Activated effector memory CD4-positive, alpha-beta T cell treated with anti-CD3 and anti-CD28 coated beads, Interleukin-2, amount 50 U/mL, for 16 hours (primary cell): ENCODE data around the gene SETBP1.

Experiments
- DNase-seq: peaks from one replicate; pipeline ENCODE4 v3.0.0-alpha.2; 2020

Gene SETBP1

GRCh38 chr18:44733069-44733753 is 52.5 kb downstream of the SETBP1 start:
- no peak for DNase-seq

- no peak for DNase-seq
Measured at GRCh38 chr18:44733754-44734465, 53.2 kb downstream of the SETBP1 start.

- DNase-seq, result no peak
Measured at GRCh38 chr18:44735096-44735495, 54.4 kb downstream of the SETBP1 start.

- DNase-seq, result no peak
Measured at GRCh38 chr18:44736664-44737380, 56.1 kb downstream of the SETBP1 start.

GRCh38 chr18:44737623-44738022 is 56.9 kb downstream of the SETBP1 start:
- no peak for DNase-seq

GRCh38 chr18:44740000-44740399 is 59.3 kb downstream of the SETBP1 start:
- DNase-seq, result no peak

GRCh38 chr18:44741085-44741484 is 60.4 kb downstream of the SETBP1 start:
- DNase-seq, result no peak

- DNase-seq, result no peak
Measured at GRCh38 chr18:44741511-44741910, 60.8 kb downstream of the SETBP1 start.

- DNase-seq, result no peak
Measured at GRCh38 chr18:44742126-44742525, 61.4 kb downstream of the SETBP1 start.

GRCh38 chr18:44742718-44743311 is 62.1 kb downstream of the SETBP1 start:
- DNase-seq, result no peak

GRCh38 chr18:44743631-44744030 is 62.9 kb downstream of the SETBP1 start:
- DNase-seq, result no peak

- DNase-seq, result no peak
Measured at GRCh38 chr18:44744161-44745121, 63.8 kb downstream of the SETBP1 start.

GRCh38 chr18:44747157-44747556 is 66.5 kb downstream of the SETBP1 start:
- DNase-seq, result no peak

- DNase-seq, result no peak
Measured at GRCh38 chr18:44748582-44748981, 67.9 kb downstream of the SETBP1 start.

GRCh38 chr18:44750774-44751173 is 70.1 kb downstream of the SETBP1 start:
- no peak for DNase-seq

GRCh38 chr18:44754567-44754966 is 73.9 kb downstream of the SETBP1 start:
- no peak for DNase-seq

GRCh38 chr18:44758861-44759631 is 78.4 kb downstream of the SETBP1 start:
- peak; percentile 69 for DNase-seq

GRCh38 chr18:44759925-44760342 is 79.2 kb downstream of the SETBP1 start:
- no peak for DNase-seq

- no peak for DNase-seq
Measured at GRCh38 chr18:44761812-44762211, 81.1 kb downstream of the SETBP1 start.

GRCh38 chr18:44763327-44763726 is 82.6 kb downstream of the SETBP1 start:
- no peak for DNase-seq

GRCh38 chr18:44764863-44765262 is 84.2 kb downstream of the SETBP1 start:
- DNase-seq, result no peak
